OCI-M2 (cell line): Measurements from ENCODE around the gene PIGM.

ENCODE experiments used
- DNase-seq: peaks from one replicate; lab custom pipeline; 2025; ENCODE audit not compliant: unreplicated experiment; lab: John Stamatoyannopoulos, UW

PIGM gene

DNA sequence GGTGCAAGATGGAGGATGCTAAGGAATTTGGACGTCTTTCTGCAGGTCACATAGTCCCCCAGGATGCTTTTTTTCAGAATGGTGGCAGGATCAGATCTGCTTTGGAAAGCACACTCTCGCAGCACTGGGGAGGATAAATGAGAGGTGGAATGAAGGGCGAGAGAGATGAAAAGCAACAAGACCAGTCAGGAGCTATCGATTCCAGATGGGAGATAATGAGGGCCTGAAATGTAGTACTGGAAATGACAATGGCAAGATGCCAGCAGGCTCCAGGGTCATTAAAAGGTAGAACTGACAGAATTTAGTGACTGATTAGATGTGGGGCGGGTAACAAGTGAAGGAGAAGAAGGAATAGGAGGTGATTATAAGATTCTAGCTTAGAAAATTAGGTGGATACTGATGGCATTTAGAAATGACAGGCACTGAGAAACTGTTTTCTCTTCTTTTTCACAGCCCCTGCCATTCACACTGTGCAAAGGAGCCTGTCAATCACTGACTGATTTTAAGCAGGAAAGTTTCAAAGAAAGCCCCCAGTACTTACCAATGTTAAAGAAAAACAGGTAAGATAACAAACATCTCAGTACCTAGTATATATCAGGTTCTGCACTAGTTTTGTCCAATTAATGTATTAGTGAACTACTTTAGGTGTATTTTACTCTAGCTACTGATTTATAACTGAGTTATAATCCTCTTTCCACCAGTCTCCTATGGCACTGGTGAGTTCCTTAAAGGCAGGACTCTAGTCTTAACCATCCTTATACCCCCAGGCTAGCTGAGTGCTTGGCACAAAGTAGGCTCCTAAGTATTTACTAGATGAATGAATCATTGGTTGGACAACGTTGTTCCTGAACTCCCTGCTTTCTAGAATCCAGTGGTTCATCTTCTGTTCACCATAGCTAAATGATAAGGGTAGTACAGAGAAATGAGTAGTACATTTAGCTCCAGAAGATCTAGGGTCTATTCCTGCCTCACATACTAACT, 9.2 kb downstream of the PIGM start:
- no peak for DNase-seq

- DNase-seq = no peak
These were observed 10.3 kb downstream of the PIGM start for GRCh38 chr1:160021376-160022074.

GRCh38 chr1:160020196-160020595, 11.6 kb downstream of the PIGM start:
- no peak for DNase-seq

DNA sequence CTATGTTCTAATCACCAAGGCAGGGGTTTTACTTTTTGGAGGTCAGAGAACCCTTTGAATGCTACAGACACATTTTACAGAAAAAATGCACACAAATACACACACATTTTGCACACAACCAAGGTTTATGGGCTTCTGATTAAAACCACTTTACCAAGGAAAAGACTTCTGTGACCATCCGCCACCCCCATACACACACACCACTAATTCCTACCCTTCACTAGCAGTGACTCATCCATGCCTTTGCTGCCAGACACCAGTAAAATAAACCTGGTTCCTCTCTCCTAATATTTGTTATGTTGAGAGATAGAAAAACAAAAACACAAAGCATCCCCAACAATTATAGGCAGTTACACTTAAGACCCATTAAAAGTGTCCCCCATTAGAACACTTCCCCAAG, 12.9 kb downstream of the PIGM start:
- no peak for DNase-seq

- DNase-seq = no peak
These were observed 13.4 kb downstream of the PIGM start for GRCh38 chr1:160018347-160018746.

DNA sequence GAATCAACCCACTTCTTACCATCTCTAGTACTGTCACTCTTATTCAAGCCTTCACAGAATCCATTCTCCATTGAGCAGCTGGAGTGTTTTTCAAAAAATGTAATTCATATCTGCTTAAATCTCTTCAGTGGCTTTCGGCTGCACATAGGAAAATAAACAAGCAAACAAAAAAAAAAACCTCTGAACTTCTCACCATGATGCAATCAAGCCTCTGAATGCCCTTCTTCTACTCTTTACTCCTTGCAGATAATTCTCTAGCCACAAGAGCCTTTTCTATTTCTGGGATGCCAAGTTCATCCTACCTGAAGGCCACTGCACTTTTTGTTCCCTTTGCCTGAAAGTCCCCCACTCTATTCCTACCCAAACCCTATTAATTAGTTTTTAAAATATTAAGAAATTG, 14.2 kb downstream of the PIGM start:
- no peak for DNase-seq

- no peak for DNase-seq
These were observed 20.0 kb downstream of the PIGM start for GRCh38 chr1:160011781-160012180.

GRCh38 chr1:160009801-160010200, 22.0 kb downstream of the PIGM start:
- no peak for DNase-seq

GRCh38 chr1:160009081-160009480, 22.7 kb downstream of the PIGM start:
- DNase-seq = no peak

GRCh38 chr1:160007577-160008200, 24.1 kb downstream of the PIGM start:
- peak; percentile 11 for DNase-seq

DNA sequence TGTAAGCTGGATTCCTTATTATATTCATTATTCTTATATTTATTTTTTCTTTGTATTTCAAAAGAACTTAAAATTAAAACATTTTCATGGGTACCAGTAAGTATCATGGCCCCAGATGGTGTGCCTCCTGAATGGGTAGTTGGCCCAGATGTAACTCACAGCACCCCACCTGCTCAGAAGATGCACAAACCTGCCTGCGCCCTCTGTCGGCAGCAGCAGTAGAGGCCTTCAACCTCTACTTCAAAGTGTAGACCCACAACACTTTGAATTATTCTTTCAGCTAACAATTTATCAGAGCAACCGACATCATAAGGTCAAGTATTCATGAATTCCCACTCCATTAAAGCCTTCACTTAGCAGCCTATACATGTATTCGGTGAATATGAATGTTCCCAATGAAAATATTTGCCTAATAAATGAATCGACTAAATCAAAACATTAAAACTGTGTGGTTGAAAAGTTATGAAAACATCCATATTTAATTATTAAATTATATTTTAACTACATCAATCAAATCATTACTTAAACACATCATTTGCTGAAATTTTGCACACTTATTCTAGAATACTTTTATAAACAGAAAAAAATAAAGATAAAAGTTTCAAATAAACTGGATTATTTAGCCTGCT, 25.4 kb downstream of the PIGM start:
- DNase-seq = no peak

DNA sequence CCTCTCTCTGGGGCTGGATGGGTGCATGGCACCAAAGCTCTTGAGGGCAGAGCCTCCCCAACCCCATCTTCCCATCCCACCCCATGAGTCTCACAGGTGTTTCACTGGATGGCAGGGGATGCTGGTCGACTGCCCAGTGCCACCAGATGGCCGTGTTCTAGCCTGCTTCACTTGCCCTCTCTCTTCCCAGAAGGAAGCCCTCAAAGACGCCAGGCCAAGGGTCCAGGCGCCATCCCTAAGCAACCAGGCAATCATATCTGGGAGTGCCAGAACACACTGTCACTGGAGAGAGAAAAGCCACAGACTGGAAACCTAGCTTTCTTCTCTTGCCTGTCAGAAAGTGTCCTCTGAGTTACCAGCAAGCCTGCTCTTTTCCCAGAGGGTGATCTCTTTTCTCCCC, 26.7 kb downstream of the PIGM start:
- DNase-seq = no peak

- no peak for DNase-seq
These were observed 27.4 kb downstream of the PIGM start for GRCh38 chr1:160004425-160004824.

DNA sequence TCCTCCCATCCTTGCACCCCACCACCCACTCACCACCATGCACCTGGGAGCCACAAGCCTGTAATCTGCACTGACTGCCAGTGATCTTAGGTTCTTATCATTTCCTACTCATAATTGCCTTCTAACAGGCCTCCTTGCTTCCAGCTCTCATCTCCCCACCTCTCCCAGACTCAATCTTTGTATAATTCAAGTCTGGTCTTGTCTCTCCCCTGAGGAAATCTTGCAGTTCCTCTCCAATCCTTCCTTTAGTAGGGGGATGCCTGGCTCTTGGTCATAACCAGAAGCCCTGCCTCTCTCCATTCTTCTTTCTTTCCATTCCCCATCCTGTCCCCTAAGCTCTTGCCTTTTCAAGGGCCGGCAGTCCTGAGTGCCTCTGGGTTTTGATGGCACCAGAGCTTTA, 27.8 kb downstream of the PIGM start:
- DNase-seq = no peak

GRCh38 chr1:160001440-160001839, 30.4 kb downstream of the PIGM start:
- DNase-seq = no peak

DNA sequence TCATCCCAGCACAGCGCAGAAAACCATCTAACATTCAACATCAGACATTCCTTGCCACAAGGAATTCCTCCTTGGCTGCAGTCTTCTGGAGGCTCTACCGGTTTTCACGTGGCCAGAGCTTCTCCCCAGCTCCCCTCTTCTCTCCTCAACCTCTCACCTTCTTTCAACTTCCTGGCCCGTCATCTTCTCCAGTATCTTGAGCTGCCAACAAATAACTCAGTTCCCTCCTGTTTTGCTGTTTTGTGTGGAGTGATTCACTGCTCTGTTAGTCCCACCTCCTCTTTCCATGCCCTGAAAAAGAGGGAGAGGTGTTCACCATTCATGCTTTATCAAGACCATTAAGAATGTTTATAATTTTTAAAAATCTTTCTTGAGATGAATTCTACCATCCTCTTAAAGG, 32.6 kb downstream of the PIGM start:
- no peak for DNase-seq

DNA sequence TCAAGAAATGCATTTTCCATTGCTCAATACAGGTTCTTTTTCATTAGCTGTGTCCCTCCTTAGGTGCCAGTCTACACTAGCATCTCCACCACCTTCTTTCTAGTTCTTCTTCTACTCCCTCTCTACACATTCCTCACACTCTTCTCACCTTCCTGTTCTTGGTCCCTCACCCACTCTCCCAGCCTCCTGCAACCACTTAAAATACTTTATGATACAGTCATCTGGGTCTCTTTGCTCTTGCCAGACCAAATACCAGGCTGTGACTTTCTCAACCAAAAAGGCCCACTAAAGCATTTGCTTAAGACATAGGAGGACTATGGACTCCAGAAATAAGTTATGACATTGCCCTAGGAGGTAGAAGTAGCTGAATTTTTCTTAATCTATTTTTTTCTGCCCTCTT, 35.1 kb downstream of the PIGM start:
- no peak for DNase-seq

DNA sequence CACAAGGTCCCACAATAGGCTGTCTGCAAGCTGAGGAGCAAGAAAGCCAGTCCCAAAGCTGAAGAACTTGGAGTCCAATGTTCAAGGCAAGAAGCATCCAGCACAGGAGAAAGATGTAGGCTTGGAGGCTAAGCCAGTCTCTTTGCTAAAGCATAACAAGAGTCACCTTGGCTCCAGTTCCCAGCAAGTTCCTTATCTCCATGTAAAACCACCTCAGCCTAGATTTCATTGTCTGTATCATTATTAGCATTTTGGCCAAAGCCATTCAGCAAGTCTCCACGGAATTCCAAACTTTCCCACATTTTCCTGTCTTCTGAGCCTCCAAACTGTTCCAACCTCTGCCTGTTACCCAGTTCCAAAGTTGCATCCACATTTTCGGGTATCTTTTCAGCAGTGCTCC, 36.9 kb downstream of the PIGM start:
- no peak for DNase-seq

- no peak for DNase-seq
These were observed 37.9 kb downstream of the PIGM start for GRCh38 chr1:159993911-159994310.

DNA sequence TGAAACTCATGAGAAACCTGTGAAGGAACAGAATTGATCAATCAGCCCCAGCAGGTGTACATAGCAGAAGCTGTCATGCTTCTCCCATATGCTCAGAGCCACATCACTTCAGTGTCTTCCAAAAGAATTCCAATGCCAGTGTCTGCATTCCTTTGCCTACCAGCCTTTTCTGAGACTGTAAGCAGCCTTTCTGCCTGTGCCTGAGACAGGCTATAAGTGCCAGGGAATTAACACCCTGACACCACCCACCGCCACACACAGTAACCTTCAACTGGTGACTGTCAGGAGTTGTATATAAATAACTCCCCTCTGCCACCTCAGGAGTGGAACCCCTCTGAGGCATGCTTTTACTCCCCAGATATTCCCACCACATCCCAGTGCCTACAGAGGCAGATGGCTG, 39.6 kb downstream of the PIGM start:
- DNase-seq = no peak

DNA sequence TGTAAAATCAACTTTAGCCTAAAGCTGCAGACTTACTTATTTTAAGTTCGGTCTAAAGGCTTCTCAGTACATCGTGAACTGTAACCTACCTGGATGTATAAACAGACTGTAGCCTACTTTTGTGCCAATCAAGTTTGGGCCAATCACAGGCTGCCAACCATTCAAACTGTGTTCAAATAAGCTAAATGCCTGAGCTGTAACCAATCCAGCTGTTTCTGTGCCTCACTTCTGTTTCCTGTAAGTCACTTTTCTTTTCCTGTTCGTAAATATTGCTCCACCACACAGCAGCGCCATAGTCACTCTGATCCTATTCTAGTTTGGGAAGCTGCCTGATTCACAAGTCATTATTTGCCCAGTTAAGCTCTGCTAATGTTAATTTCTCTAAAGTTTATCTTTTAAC, 40.3 kb downstream of the PIGM start:
- DNase-seq = no peak
